ENCODE results near the gene FAM78B.

DNA sequence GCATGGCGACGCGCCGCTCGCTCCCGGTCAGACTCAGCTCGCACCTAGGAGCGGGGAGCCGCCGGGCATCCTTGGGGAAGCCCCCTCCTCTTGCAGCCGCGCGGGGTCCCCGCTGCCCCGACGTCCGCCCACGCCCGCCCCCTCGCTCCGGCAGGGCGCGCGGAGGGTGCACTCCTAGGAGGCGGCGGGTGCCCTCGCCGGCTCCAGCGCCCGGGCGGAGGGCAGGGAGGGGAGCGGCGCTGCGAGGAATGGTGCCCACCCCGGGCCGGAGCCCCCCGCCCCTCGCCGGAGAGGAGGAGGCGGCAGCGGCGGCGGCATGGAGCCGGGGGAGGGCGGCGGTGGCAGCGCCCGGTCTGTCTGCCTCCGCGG lies 488 bp downstream of the FAM78B start:
- TF ChIP-seq, protein P1, sequence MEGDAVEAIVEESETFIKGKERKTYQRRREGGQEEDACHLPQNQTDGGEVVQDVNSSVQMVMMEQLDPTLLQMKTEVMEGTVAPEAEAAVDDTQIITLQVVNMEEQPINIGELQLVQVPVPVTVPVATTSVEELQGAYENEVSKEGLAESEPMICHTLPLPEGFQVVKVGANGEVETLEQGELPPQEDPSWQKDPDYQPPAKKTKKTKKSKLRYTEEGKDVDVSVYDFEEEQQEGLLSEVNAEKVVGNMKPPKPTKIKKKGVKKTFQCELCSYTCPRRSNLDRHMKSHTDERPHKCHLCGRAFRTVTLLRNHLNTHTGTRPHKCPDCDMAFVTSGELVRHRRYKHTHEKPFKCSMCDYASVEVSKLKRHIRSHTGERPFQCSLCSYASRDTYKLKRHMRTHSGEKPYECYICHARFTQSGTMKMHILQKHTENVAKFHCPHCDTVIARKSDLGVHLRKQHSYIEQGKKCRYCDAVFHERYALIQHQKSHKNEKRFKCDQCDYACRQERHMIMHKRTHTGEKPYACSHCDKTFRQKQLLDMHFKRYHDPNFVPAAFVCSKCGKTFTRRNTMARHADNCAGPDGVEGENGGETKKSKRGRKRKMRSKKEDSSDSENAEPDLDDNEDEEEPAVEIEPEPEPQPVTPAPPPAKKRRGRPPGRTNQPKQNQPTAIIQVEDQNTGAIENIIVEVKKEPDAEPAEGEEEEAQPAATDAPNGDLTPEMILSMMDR (conservative IDR thresholded peaks at IDR 0.05; ENCODE audit: low read depth, low read length) = no peak
- TF ChIP-seq EZH2phosphoT487 (IDR thresholded peaks at IDR 0.05; ENCODE audit: borderline replicate concordance, low read length) = no peak
